Transverse colon (tissue), 4 donors: ENCODE data around the gene PPP1R1B.

Source experiments
- CTCF ChIP-seq, 5 experiments: fragments of 200-600 bp in 3 of 5; fragments of 450-650 bp in 2 of 5; sonication (generic) in 3 of 5; IDR thresholded peaks; 1 replicate in 2 of 5; 2 replicates in 3 of 5; pipeline ENCODE4 v1.5.1; 2016 to 2017; ENCODE audit warnings: antibody characterized with exemption in 5 of 5, inconsistent platforms in 3 of 5, mild to moderate bottlenecking in 2 of 5, moderate library complexity in 1 of 5
- EP300 ChIP-seq: sonication (generic); formaldehyde crosslinking; IDR thresholded peaks from one replicate; pipeline ENCODE4 v1.6.1; 2017; ENCODE audit warnings: antibody characterized with exemption, low read depth
- POLR2A ChIP-seq: fragments of 450-650 bp; IDR thresholded peaks from one replicate; pipeline ENCODE4 v1.6.1; 2016; ENCODE audit warnings: antibody characterized with exemption, mild to moderate bottlenecking, moderate library complexity
- POLR2AphosphoS5 ChIP-seq, 3 donors: sonication (generic); formaldehyde crosslinking; IDR thresholded peaks; one replicate each; pipeline ENCODE4 v1.6.1; 2016; ENCODE audit warnings: antibody characterized with exemption in 3 of 3

GRCh38 chr17:39599665-39600231 is 27.0 kb upstream of the PPP1R1B start:
- TF ChIP-seq POLR2AphosphoS5 (IDR thresholded peaks at IDR 0.05) (no peak), EP300 (no peak), POLR2A (no peak), CTCF (IDR thresholded peaks at IDR 0.05) (no peak)
